GM20431 (cell line): Measurements from ENCODE around the gene FILIP1.
"Not testable (repeated sequence)": the region's sequence is repeated elsewhere in the genome, so short reads cannot be mapped to it uniquely, and the experiment has no call there.

Experiments used
- in situ Hi-C: fragments of 300-500 bp; cut with MseI, MboI; formaldehyde crosslinking; loops from one replicate; pipeline ENCODE4 v1.15.0; 2020; ENCODE audit warnings: low sequenced_read_pairs; ENCODE audit not compliant: unreplicated experiment

Gene FILIP1

DNA sequence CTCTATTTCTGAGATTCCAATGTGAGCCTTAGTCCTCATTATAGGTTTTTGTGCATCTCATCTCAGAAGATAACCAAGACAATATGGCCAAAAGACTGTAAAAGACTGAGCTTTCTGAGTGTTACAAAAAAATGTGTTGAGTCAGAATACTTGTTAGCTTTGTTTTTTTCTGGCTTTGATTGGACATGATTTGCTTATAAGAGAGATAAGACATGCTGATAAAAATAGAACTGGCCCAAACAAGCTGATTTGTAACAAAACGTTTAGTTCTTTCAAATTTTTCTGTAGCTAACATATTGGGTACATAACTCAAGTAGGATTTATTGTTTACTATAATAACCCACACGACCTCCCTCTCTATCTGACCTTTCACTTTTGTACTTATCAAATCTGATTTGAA, 32.9 kb downstream of the FILIP1 start:
- in situ Hi-C loops, result no loop called here

DNA sequence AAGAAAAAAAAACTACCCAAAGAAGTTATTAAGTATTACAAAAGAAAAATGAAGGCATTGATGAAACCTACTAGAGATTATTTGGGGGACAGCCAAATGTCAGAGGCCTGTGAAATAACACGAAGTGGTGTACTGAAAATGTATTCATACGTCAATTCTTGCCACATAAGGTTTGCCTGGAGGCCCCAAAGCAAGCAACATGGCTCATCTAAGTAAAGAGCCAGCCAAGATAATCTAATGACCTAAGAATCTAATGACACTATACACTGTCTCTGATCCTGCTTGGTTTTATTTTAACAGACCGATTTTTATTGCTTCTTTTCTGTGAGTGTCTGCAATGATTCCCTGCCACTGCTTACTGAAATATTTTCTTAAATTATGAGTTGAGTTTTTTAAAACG, 34.7 kb downstream of the FILIP1 start:
- in situ Hi-C loops, result no loop called here

DNA sequence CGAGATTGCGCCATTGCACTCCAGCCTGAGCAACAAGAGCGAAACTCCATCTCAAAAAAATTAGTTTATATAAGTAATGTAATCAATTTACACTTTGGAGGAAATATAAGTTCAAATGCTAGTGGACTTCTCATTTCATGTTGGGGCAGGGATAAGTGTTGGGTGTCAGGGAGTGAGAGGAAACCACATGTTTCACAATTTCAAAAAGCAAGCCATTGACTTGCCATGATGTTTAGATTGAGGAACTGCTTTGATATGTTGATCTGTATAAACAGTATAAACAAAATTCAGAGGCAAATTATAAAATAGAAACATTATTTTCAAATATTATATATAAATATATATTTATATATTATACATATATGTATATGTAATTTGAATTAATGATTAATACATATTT, 42.7 kb downstream of the FILIP1 start:
- in situ Hi-C loops, result no loop called here

DNA sequence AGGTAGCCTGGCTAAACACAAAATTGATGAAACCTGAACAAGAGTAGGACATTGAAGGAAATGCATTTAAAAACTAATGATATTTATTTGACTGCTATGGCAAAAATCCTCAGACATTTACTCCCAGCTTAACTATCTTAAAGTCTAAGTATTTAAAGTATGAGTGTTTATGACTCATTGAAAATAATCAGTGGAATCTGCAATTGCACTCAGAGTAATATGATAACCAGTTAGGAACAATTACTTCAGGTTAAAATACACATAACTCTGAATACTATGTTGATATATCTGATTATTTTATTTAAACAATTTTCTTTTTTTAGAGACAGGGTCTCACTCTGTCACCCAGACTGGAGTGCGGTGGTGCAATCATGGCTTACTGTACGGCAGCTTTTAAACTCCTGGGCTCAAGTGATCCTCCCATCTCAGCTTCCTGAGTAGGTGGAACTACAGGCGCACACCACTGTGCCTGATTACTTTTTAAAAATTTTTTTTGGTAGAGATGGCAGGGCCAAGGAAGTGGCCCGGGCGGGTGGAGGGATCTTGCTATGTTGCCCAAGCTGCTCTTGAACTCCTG, 43.9 kb downstream of the FILIP1 start:
- in situ Hi-C loops, result no loop called here

DNA sequence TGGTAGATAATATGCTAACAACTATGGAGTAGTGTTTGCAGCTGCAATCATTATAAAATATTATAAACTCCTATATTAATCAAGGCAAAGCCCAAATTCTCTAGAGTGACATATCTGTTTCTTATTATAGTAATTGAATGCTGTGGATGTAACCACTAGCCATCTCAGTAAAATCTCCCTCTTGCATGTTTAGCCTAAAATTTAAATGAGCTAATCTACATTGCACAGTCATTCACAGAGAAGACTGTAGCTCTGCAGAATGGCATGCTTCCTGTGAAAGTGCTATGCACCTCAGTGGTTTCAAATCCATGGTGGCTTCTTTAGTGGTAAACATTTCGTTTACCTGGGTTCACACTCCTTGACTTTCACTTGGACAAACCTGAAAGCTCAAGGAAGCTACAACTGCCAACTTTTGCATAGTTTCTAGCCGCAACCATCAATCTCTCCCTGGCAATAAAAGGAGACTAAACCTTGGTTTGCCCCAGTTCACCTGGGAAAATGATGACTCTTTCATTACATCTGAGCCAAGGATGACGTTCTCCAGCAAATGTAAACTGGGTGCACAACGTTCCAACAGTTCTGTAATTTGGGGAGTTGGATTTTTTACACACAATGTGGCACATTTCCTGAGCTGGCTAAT, 47.2 kb downstream of the FILIP1 start:
- in situ Hi-C loops, result no loop called here

DNA sequence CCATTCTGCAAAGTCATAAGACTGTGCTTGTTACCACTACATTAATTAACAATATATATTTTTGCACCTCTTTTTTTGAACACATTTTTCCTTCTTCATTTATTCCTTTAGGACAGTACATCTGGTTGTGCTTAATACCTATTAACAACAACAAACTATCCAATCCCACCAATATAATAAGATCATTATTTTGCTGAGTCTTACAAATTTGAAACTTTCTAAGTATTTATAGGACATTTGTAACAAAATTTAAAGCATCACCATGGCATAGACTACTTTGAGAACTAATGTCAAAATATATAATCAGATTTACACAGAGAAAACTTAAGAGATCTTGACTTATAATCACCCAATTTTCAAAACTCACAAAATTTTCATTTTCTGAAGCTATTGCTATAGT, 47.9 kb downstream of the FILIP1 start:
- in situ Hi-C loops, result no loop called here

DNA sequence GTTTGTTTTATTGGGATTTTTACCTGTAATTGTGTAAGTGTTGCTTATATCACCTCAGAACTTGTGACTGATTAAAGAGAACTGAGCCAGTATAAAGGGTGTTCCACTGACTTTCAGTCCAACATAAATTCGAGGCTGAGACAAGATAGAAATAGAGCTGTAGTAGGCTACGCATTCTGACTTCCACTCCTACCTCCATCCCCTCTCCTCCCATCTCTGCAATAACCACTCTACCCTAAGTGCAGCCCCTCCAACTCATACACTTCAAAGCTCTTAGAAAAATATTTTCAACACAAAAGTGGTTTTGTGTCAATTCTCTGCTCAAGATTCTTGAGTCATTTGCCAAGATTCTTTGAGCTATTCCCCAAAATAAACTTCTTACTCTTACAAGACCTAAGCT, 48.7 kb downstream of the FILIP1 start:
- in situ Hi-C loops, result no loop called here

DNA sequence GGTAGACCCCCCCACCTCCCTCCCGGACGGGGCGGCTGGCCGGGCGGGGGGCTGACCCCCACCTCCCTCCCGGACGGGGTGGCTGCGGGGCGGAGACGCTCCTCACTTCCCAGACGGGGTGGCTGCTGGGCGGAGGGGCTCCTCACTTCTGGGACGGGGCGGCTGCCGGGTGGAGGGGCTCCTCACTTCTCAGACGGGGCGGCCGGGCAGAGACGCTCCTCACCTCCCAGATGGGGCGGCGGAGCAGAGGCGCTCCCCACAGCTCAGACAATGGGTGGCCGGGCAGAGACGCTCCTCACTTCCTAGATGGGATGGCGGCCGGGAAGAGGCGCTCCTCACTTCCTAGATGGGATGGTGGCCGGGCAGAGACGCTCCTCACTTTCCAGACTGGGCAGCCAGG, 51.7 kb downstream of the FILIP1 start:
- in situ Hi-C loops, result not testable (repeated sequence)

DNA sequence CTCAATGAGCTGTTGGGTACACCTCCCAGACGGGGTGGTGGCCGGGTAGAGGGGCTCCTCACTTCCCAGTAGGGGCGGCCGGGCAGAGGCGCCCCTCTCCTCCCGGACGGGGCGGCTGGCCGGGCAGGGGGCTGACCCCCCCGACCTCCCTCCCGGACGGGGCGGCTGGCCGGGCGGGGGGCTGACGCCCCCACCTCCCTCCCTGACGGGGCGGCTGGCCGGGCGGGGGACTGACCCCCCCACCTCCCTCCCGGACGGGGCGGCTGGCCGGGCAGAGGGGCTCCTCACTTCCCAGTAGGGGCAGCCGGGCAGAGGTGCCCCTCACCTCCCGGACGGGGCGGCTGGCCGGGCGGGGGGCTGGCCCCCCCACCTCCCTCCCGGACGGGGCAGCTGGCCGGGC, 52.1 kb downstream of the FILIP1 start:
- in situ Hi-C loops, result not testable (repeated sequence)

DNA sequence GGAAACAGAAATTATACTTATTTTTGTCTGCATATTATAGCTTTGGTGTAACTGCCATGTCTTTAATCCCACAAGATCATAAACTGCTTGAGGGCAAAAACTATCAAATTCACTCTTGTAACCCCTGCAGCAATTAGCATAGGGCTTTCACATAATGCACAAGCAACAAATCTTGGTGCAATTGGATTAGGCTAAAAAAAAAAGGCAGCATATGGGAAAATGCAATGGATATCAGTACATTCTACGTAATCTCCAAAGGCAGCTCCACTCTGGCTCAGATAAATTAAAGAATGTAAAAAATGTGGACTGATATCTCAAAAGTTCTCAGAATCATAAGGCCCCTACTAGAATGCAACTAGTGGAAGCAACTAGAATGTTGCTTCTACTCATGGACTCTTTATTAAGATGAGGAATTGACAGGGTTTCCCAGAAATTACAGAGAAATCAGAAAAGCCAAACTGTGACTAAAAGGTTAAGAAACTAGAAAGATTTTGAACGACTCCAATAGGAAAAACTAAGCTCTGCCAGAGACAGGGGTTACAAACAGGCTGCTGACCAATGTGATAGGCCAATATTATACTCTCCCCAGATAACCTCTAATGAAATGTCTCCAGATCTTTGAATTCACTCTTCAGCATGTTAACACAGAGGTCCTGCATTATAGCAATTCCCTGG, 55.0 kb downstream of the FILIP1 start:
- in situ Hi-C loops, result no loop called here

DNA sequence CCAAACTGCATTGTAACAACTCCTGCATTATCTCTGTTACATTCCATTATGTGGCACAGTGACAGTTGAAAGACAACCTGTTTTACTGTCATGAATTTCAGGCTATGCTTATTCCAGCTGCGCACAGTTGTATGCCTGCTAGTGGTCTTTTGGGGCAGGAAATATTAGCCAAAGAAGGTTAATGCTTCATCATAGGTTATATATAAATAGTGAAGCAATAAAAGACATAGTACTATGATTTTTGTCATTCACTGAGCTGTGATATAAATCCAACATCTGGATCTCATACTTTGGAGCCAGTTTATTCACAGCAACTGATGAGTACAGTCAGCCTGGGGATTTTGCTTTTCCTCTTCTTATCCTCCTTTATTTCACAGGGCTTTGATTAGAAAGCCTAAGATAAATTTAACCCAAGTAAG, 55.6 kb downstream of the FILIP1 start:
- in situ Hi-C loops, result no loop called here

DNA sequence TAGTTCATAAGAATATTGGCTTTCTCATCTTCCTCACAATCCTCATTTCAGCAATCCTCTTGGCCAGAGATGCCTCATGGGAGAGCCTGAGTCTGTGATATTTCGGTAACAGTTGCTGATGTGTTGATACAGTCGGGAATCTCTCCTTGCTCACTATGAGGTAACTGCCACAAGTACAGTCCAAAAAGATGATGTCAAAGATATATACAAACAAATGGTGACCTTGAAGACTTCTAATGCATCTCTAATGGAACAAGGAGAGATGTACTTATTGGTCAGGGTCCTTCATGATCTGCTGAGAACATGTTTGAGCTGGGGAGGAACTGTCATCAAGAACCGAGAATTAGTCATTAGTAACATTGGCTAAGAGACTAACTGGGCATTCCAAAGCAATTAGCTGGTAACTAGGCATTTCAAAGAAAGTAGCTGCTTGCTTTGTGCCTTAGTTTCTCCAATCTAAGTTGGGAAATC, 56.1 kb downstream of the FILIP1 start:
- in situ Hi-C loops, result no loop called here

DNA sequence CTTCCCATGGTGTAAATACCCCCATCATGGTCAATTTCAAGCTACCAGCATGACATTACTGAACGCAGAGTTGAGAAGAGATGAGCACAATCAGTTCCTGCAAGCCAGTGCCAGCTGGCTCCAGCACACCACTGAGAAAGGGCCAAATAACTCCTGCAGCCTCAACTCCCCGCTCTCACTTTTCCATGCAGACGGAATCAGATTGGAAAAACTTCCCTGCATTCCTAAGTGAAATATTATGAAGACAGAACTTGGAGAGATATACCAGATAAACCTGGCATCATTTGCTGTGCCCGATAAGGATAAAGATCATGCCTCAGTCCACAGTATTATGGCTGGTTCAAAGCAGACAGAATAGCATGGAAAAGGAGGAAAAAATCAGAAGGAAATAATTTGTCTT, 56.7 kb downstream of the FILIP1 start:
- in situ Hi-C loops, result no loop called here

DNA sequence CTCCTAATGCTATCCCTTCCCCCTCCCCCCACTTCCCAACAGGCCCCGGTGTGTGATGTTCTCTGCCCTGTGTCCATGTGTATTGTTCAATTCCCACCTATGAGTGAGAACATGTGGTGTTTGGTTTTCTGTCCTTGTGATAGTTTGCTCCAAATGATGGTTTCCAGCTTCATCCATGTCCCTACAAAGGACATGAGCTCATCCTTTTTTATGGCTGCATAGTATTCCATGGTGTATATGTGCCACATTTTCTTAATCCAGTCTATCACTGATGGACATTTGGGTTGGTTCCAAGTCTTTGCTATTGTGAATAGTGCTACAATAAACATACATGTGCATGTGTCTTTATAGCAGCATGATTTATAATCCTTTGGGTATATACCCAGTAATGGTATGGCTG, 60.8 kb downstream of the FILIP1 start:
- in situ Hi-C loops, result not testable (repeated sequence)

DNA sequence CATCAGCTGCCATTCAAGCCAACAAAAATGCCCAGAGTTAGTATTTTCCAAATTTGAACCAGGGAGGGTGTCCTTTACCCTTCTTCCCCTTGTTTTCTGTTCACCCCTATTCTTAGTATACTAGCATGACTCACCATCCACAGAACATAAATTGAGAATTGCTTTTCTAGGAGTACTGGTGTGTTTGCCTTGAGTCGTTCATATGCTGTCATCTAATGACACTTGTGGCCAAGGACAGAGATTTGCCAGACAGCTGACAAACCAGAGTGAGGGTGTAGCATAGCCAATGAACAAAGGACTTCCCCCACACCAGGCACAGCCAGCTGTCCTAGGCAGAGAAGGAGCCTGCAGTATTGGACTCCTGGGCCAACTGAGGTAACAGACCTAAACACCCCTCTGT, 62.2 kb downstream of the FILIP1 start:
- in situ Hi-C loops, result no loop called here

DNA sequence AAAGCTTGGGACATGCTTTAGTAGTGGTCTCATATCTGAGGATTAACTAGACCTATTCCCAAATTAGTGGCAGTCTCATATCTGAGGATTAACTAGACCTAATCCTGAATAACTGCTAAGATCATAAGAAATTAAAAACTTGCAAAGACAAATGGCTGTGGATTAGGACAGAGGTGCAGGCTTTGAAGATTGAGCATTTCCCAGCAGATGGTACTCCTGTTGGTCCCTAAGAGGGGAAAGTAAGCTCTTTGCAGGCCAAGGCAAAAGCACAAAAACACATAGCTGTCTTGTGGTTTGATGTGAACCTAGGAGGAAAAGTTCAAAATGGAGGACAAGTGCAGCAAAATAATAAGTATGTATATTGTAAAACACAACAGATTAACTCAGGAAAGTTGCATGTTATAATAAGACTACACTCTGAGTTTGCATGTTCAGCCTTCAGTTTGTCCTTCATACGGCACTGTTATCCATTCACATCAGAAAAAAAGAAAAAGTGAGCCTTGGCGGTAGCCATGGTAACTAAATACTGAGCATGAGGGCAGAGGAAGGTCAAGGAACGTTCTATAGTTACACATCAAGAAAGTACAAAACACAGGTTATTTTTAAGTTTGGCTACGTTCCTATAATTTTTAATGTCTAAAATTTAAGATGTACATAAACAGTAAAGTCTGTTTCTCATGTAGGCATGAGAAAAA, 62.8 kb downstream of the FILIP1 start:
- in situ Hi-C loops, result no loop called here

DNA sequence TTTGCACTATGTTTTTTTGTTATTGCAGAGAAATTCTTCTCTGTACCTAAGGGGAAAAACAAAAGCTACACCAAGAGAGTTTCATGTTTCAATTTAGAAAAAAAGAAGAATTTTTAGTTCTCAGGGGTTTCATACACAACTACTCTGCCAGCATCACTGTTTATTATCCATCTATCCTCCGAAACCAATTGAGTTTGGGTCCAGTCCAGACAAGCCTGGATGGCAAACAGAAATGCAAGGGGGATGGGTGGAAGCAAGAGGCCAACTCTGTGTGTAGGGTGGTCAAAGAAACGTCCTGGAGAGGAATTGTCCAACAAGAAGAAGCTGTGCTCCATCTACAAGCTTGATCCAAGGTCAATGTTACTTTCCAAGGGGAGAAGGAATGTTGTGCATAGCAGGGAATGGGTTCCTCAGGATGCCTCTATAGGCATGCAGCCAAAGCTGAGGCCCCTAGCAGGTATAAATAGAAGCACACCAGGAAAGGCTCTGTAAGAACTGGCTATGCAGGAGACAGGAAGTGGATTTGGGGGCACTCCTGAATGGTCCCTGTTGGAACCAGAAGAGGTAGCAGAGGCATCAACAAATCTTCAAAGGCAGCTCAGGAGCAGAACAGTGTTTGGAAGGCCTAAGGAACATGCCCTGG, 64.4 kb downstream of the FILIP1 start:
- in situ Hi-C loops, result no loop called here

DNA sequence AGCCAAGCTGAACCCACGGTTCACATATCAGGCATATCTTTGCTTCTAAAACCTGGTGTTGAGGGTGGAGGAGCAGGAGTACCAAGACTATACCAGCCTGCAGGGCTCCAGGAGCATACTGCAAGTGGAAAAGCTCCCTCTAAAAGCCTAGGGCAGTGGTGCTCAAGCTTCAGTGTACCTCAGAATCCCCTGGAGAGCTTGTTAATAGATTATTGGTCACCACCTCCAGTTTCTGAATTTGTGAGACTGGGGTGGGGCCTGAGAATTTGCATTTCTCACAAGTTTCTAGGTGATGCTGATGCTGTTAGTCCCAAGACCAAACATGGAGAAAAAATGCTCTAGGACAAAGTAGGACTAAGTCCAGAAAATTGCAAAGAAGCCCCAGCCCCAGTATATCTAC, 65.4 kb downstream of the FILIP1 start:
- in situ Hi-C loops, result no loop called here

DNA sequence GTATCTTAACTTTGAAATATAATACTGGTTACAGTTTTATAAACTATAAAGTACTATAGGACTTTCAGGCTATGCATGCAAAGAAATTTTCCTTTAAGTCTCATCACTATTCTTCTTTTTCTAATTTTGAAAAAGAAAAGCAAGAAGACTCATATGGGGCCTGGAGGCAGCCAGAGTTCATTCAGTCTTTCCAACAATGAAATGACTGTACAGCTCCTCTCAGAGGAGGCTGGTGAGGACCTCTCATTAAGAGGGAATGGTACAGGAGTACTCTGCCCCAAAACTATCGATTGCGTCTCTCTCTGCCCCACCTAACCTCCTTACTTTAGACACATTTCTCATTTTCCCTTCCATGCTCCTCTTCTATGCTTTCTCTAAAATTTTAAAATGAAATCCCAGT, 66.3 kb downstream of the FILIP1 start:
- in situ Hi-C loops, result no loop called here
